SK-N-SH treated with all-trans-retinoic acid at 6 μM for 48 hours (cell line): ENCODE results near the gene DDAH1.

Experiments used
- ATAC-seq: fragments of 200-7000 bp; cut with Tn5 transposase; 3 replicates; pipeline ENCODE4 v1.9.1; 2020; ENCODE audit warnings: mild to moderate bottlenecking, moderate library complexity
- ESRRG ChIP-seq: fragments of 250-450 bp; sonication (Bioruptor Pico); IDR thresholded peaks from 2 replicates; pipeline ENCODE4 v1.6.1; 2021; ENCODE audit warnings: mild to moderate bottlenecking
- GLIS3 ChIP-seq: fragments of 250-450 bp; sonication (Bioruptor Pico); IDR thresholded peaks from 2 replicates; pipeline ENCODE4 v1.5.0; 2020; ENCODE audit warnings: mild to moderate bottlenecking, moderate library complexity
- ISL1 ChIP-seq: fragments of 250-450 bp; sonication (Bioruptor Pico); IDR thresholded peaks from 2 replicates; pipeline ENCODE4 v2.1.2; 2022; ENCODE audit warnings: mild to moderate bottlenecking, moderate library complexity
- OSR1 ChIP-seq: fragments of 250-450 bp; sonication (Bioruptor Pico); IDR thresholded peaks from 2 replicates; pipeline ENCODE4 v1.8.0; 2022; ENCODE audit warnings: moderate library complexity, mild to moderate bottlenecking, inconsistent platforms
- SNAI2 ChIP-seq: fragments of 250-450 bp; sonication (Bioruptor Pico); IDR thresholded peaks from 2 replicates; pipeline ENCODE4 v1.5.0; 2020; ENCODE audit warnings: mild to moderate bottlenecking, moderate library complexity
- TCF4 ChIP-seq: fragments of 250-450 bp; sonication (Bioruptor Pico); IDR thresholded peaks from 2 replicates; pipeline ENCODE4 v1.8.0; 2021; ENCODE audit warnings: mild to moderate bottlenecking, moderate library complexity, borderline replicate concordance
- TOX ChIP-seq: fragments of 250-450 bp; sonication (Bioruptor Pico); IDR thresholded peaks from 2 replicates; pipeline ENCODE4 v1.8.0; 2021; ENCODE audit warnings: mild to moderate bottlenecking, moderate library complexity, borderline replicate concordance
- ZNF565 ChIP-seq: fragments of 450-650 bp; formaldehyde crosslinking; conservative IDR thresholded peaks from 2 replicates; pipeline ENCODE4 v1.5.0; 2020; ENCODE audit warnings: low read depth, mild to moderate bottlenecking, moderate library complexity
- ZNF70 ChIP-seq: fragments of 450-650 bp; formaldehyde crosslinking; IDR thresholded peaks from 2 replicates; pipeline ENCODE4 v1.5.0; 2020; ENCODE audit warnings: mild to moderate bottlenecking, moderate library complexity
- ZNF8 ChIP-seq: fragments of 450-650 bp; formaldehyde crosslinking; IDR thresholded peaks from 2 replicates; pipeline ENCODE4 v1.5.0; 2020; ENCODE audit warnings: mild to moderate bottlenecking, moderate library complexity
- TF ChIP-seq, protein P1 (sequence below): fragments of 250-450 bp; sonication (Bioruptor Pico); IDR thresholded peaks from 2 replicates; pipeline ENCODE4 v1.8.0; 2021; ENCODE audit warnings: low read depth, mild to moderate bottlenecking, moderate library complexity, borderline replicate concordance
- TF ChIP-seq, protein P2 (sequence below): fragments of 250-450 bp; sonication (Bioruptor Pico); IDR thresholded peaks from 2 replicates; pipeline ENCODE4 v1.8.0; 2020; ENCODE audit warnings: mild to moderate bottlenecking, moderate library complexity, borderline replicate concordance
- TF ChIP-seq, protein P3 (sequence below): fragments of 250-450 bp; sonication (Bioruptor Pico); IDR thresholded peaks from 2 replicates; pipeline ENCODE4 v1.5.0; 2020; ENCODE audit warnings: mild to moderate bottlenecking, moderate library complexity
- TF ChIP-seq, protein P4 (sequence below): fragments of 250-450 bp; sonication (Bioruptor Pico); IDR thresholded peaks from 2 replicates; pipeline ENCODE4 v1.5.1; 2021; ENCODE audit warnings: mild to moderate bottlenecking, moderate library complexity

The DDAH1 gene

GRCh38 chr1:85501355-85501898, 36.5 kb upstream of the DDAH1 start (continued):
- TF ChIP-seq ZNF8 (CRISPR knock-in tag) = no peak

DNA sequence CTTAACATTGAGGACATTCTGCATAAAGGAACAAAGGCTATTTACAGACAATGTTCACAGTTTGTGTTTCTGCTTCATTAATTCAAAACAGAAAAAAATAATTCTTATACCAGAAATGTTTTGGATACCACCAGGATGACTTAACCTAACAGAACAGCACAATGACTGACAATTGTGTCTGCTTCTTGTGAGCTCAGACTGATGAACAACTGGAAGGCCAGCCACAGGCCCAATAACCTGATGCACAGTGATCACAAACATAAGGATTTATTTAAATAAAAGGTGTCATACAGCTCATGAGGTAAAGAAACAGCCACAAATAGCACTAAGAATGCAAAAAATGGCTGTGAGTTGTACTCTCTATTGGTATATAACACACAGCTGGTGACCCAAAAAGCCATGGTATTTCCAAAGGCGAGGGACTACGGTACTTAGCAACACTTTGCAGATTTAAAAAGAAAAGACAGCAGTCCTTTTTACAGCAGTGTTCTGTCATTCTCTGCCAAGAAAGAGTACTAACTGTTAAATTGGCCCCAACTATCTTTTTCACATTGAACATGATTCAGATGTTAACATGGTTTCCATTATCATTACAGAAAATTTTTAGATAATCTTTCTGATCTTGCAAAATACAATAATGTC, 32.1 kb upstream of the DDAH1 start:
- TF ChIP-seq ZNF8 (CRISPR knock-in tag) (peak; percentile 27; the same call in 1 of the 2 replicates), OSR1 (no peak)
- ATAC-seq = peak; percentile 44

GRCh38 chr1:85495556-85495955, 30.6 kb upstream of the DDAH1 start:
- no peak for TF ChIP-seq TCF4 (CRISPR knock-in tag)
- TF ChIP-seq ISL1 = peak; percentile 59
- ATAC-seq = peak; percentile 41; the same call in 2 of the 3 replicates

DNA sequence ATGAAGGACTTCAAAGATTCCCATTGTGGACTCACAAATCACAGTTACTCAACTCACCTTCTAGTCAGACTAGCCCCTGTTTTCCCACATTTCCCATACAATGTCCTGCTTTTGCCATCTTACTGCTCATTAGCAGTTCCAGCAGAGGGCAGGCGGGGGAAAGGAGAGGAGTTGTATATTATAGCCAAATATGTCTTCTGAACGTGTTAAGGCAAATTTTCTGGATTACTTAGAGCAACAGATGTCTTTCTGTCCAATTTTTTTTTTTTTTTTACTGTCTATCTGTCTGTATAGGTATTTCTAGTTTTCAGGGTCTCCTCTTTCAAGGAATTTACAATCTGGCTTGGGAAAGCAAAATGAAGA, 29.9 kb upstream of the DDAH1 start:
- TF ChIP-seq SNAI2 (CRISPR knock-in tag) (no peak), ZNF565 (no peak), ESRRG (CRISPR knock-in tag) (no peak)
- TF ChIP-seq, protein P1, sequence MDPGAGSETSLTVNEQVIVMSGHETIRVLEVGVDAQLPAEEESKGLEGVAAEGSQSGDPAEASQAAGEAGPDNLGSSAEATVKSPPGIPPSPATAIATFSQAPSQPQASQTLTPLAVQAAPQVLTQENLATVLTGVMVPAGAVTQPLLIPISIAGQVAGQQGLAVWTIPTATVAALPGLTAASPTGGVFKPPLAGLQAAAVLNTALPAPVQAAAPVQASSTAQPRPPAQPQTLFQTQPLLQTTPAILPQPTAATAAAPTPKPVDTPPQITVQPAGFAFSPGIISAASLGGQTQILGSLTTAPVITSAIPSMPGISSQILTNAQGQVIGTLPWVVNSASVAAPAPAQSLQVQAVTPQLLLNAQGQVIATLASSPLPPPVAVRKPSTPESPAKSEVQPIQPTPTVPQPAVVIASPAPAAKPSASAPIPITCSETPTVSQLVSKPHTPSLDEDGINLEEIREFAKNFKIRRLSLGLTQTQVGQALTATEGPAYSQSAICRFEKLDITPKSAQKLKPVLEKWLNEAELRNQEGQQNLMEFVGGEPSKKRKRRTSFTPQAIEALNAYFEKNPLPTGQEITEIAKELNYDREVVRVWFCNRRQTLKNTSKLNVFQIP (CRISPR knock-in tag) = no peak
- TF ChIP-seq, protein P2, sequence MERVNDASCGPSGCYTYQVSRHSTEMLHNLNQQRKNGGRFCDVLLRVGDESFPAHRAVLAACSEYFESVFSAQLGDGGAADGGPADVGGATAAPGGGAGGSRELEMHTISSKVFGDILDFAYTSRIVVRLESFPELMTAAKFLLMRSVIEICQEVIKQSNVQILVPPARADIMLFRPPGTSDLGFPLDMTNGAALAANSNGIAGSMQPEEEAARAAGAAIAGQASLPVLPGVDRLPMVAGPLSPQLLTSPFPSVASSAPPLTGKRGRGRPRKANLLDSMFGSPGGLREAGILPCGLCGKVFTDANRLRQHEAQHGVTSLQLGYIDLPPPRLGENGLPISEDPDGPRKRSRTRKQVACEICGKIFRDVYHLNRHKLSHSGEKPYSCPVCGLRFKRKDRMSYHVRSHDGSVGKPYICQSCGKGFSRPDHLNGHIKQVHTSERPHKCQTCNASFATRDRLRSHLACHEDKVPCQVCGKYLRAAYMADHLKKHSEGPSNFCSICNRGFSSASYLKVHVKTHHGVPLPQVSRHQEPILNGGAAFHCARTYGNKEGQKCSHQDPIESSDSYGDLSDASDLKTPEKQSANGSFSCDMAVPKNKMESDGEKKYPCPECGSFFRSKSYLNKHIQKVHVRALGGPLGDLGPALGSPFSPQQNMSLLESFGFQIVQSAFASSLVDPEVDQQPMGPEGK = no peak
- TF ChIP-seq, protein P3, sequence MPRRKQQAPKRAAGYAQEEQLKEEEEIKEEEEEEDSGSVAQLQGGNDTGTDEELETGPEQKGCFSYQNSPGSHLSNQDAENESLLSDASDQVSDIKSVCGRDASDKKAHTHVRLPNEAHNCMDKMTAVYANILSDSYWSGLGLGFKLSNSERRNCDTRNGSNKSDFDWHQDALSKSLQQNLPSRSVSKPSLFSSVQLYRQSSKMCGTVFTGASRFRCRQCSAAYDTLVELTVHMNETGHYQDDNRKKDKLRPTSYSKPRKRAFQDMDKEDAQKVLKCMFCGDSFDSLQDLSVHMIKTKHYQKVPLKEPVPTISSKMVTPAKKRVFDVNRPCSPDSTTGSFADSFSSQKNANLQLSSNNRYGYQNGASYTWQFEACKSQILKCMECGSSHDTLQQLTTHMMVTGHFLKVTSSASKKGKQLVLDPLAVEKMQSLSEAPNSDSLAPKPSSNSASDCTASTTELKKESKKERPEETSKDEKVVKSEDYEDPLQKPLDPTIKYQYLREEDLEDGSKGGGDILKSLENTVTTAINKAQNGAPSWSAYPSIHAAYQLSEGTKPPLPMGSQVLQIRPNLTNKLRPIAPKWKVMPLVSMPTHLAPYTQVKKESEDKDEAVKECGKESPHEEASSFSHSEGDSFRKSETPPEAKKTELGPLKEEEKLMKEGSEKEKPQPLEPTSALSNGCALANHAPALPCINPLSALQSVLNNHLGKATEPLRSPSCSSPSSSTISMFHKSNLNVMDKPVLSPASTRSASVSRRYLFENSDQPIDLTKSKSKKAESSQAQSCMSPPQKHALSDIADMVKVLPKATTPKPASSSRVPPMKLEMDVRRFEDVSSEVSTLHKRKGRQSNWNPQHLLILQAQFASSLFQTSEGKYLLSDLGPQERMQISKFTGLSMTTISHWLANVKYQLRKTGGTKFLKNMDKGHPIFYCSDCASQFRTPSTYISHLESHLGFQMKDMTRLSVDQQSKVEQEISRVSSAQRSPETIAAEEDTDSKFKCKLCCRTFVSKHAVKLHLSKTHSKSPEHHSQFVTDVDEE (CRISPR knock-in tag) = no peak
- TF ChIP-seq, all 23 proteins: peak for 0
- peak; percentile 33 for ATAC-seq

DNA sequence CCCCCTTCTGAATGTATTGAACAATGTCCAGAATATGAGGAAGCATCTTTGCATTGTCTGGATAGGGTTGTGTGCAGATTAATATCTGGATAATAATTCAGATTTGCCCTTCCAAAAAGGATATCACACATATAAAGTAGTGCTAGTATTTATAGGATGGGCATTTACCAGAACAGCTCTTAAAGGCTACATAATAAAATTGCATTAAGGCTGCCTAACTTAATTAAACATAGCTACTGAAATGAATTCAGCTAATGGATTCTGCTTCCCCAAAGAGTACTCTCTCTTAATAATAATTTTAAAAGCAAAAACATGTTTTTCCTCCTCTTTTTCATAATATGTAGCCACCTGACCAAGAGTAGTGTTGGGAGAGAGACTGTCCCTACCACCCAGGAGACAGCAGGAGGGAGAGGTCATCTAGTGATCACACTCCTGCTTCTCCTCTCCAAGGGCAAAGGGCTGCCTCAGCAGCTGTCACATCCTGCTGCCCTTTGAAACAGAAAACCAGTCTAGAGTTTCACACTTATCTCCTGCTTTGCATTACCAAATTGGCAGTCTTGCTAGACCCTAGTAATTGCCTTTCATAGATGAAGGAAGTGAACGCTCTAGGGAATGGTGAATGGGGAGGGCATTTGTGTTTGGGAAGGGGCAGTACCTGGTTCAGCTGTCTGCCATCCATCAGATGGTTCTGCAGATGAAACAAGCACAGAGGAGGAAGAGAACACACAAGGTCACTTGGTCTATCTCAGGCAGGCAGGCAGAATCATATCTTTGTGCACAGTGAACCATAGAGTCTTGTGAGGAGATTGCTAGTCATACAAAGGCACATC, 29.3 kb upstream of the DDAH1 start:
- ATAC-seq = peak; percentile 39
- TF ChIP-seq, protein P4, sequence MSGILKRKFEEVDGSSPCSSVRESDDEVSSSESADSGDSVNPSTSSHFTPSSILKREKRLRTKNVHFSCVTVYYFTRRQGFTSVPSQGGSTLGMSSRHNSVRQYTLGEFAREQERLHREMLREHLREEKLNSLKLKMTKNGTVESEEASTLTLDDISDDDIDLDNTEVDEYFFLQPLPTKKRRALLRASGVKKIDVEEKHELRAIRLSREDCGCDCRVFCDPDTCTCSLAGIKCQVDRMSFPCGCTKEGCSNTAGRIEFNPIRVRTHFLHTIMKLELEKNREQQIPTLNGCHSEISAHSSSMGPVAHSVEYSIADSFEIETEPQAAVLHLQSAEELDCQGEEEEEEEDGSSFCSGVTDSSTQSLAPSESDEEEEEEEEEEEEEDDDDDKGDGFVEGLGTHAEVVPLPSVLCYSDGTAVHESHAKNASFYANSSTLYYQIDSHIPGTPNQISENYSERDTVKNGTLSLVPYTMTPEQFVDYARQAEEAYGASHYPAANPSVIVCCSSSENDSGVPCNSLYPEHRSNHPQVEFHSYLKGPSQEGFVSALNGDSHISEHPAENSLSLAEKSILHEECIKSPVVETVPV = 0 out of 2 replicates have a peak, but pooled peaks have one; percentile 45
- TF ChIP-seq TCF4 (CRISPR knock-in tag) (peak; percentile 70), SNAI2 (CRISPR knock-in tag) (no peak), ZNF565 (peak; percentile 66; the same call in 1 of the 2 replicates), GLIS3 (CRISPR knock-in tag) (peak; percentile 65; the same call in 1 of the 2 replicates), ZNF70 (0 out of 2 replicates have a peak, but pooled peaks have one; percentile 19), ISL1 (peak; percentile 98), TOX (CRISPR knock-in tag) (no peak)
